HepG2 (cell line): Measurements from ENCODE around the gene SLC17A9. TPM values are rescaled to one million over a fixed set of nuclear protein-coding genes. Genes with fewer than 3 reads are reported as not detected.

Source experiments
- CBX1 ChIP-seq: IDR thresholded peaks from one replicate; pipeline ENCODE4 v1.6.1; 2016; ENCODE audit warnings: antibody characterized with exemption, low read depth
- CENPX ChIP-seq: sonication (generic); formaldehyde crosslinking; IDR thresholded peaks from 2 replicates; pipeline ENCODE4 v1.9.0; 2021; ENCODE audit warnings: mild to moderate bottlenecking, missing genetic modification reagents, moderate library complexity
- ETV5 ChIP-seq: IDR thresholded peaks from 2 replicates; pipeline ENCODE4 v1.6.1; 2018; ENCODE audit warnings: missing biosample characterization, missing genetic modification reagents, inconsistent platforms, borderline replicate concordance
- FOSL2 ChIP-seq: sonication (generic); formaldehyde crosslinking; IDR thresholded peaks from 2 replicates; pipeline ENCODE4 v1.4.0; 2020; ENCODE audit warnings: missing genetic modification reagents
- FOXA3 ChIP-seq: IDR thresholded peaks from 2 replicates; pipeline ENCODE4 v1.6.1; 2016; ENCODE audit warnings: missing genetic modification reagents, missing compliant biosample characterization
- GLI4 ChIP-seq: sonication (generic); formaldehyde crosslinking; IDR thresholded peaks from 2 replicates; pipeline ENCODE4 v1.5.1; 2020; ENCODE audit warnings: missing genetic modification reagents, mild to moderate bottlenecking, moderate library complexity, borderline replicate concordance
- GTF2F1 ChIP-seq: fragments of 150-350 bp; IDR thresholded peaks from 2 replicates; pipeline ENCODE4 v1.6.1; 2014; ENCODE audit warnings: low read length
- MIER3 ChIP-seq: IDR thresholded peaks from 2 replicates; pipeline ENCODE4 v1.6.1; 2016; ENCODE audit warnings: missing compliant biosample characterization, borderline replicate concordance
- NFE2L2 ChIP-seq: fragments of 150-350 bp; IDR thresholded peaks from 2 replicates; pipeline ENCODE4 v1.6.1; 2014; ENCODE audit warnings: low read length
- SKI ChIP-seq: fragments of 450-650 bp; IDR thresholded peaks from one replicate; pipeline ENCODE4 v1.6.1; 2018; ENCODE audit warnings: mild to moderate bottlenecking; ENCODE audit not compliant: partially characterized antibody
- ZKSCAN8 ChIP-seq: IDR thresholded peaks from 2 replicates; pipeline ENCODE4 v1.6.1; 2016; ENCODE audit warnings: borderline replicate concordance, missing genetic modification reagents, missing compliant biosample characterization
- ZMYM2 ChIP-seq: sonication (generic); formaldehyde crosslinking; IDR thresholded peaks from 2 replicates; pipeline ENCODE4 v1.8.0; 2022; ENCODE audit warnings: mild to moderate bottlenecking, missing genetic modification reagents
- ZNF10 ChIP-seq: sonication (generic); formaldehyde crosslinking; IDR thresholded peaks from 2 replicates; pipeline ENCODE4 v1.4.0; 2020; ENCODE audit warnings: mild to moderate bottlenecking, low read depth, missing genetic modification reagents, borderline replicate concordance
- ZNF235 ChIP-seq: sonication (generic); formaldehyde crosslinking; IDR thresholded peaks from 2 replicates; pipeline ENCODE4 v1.8.1; 2023; ENCODE audit warnings: mild to moderate bottlenecking, missing genetic modification reagents, borderline replicate concordance
- ZNF24 ChIP-seq: fragments of 450-650 bp; IDR thresholded peaks from 2 replicates; pipeline ENCODE4 v1.6.1; 2017; ENCODE audit warnings: antibody characterized with exemption, mild to moderate bottlenecking
- ZNF343 ChIP-seq: sonication (generic); formaldehyde crosslinking; IDR thresholded peaks from 2 replicates; pipeline ENCODE4 v1.4.0; 2020; ENCODE audit warnings: mild to moderate bottlenecking, missing genetic modification reagents
- ZNF510 ChIP-seq: sonication (generic); formaldehyde crosslinking; IDR thresholded peaks from 2 replicates; pipeline ENCODE4 v1.4.0; 2020; ENCODE audit warnings: low read depth, mild to moderate bottlenecking, missing genetic modification reagents
- ZNF558 ChIP-seq: sonication (generic); formaldehyde crosslinking; IDR thresholded peaks from 2 replicates; pipeline ENCODE4 v1.9.0; 2022; ENCODE audit warnings: mild to moderate bottlenecking, missing genetic modification reagents, borderline replicate concordance
- ZNF761 ChIP-seq: sonication (generic); formaldehyde crosslinking; conservative IDR thresholded peaks from 2 replicates; pipeline ENCODE4 v1.4.0; 2020; ENCODE audit warnings: mild to moderate bottlenecking, missing genetic modification reagents
- ZNF850 ChIP-seq: sonication (generic); formaldehyde crosslinking; conservative IDR thresholded peaks from 2 replicates; pipeline ENCODE4 v1.9.0; 2021; ENCODE audit warnings: mild to moderate bottlenecking, missing genetic modification reagents
- ZNF879 ChIP-seq: sonication (generic); formaldehyde crosslinking; IDR thresholded peaks from 2 replicates; pipeline ENCODE4 v1.8.1; 2023; ENCODE audit warnings: missing genetic modification reagents
- ZSCAN31 ChIP-seq: sonication (generic); formaldehyde crosslinking; IDR thresholded peaks from 2 replicates; pipeline ENCODE4 v1.5.0; 2020; ENCODE audit warnings: low read depth, mild to moderate bottlenecking, missing genetic modification reagents
- polyA plus RNA-seq, 8 experiments: library from polyadenylated mRNA; depleted of rRNA in 3 of 8; stranded (reverse) in 7 of 8; unstranded in 1 of 8; fragments of >200 nt; fragmentation: Illumina TruSeq in 4 of 8; extraction: Trizol in 4 of 8; gene quantifications; 2 replicates each; pipeline versions ENCODE4 v1.2.1 to v1.2.3, GENCODE V29; 2011 to 2016; ENCODE audit warnings: low read depth in 4 of 8, missing spikeins in 1 of 8, mixed read lengths in 1 of 8; ENCODE audit not compliant: insufficient read depth in 1 of 8
- total RNA-seq, 5 experiments: library from RNA; depleted of rRNA; stranded (reverse); fragments of >200 nt; fragmentation: Illumina TruSeq; extraction: Trizol; gene quantifications; 2 replicates each; pipeline ENCODE4 v1.2.3, GENCODE V29; 2016; ENCODE audit warnings: low read depth in 1 of 5
- TF ChIP-seq, protein P1 (sequence below): sonication (generic); formaldehyde crosslinking; IDR thresholded peaks from 2 replicates; pipeline ENCODE4 v1.5.0; 2020; ENCODE audit warnings: mild to moderate bottlenecking, missing genetic modification reagents
- TF ChIP-seq, protein P2 (sequence below): sonication (generic); formaldehyde crosslinking; IDR thresholded peaks from 2 replicates; pipeline ENCODE4 v1.5.0; 2020; ENCODE audit warnings: missing genetic modification reagents
- TF ChIP-seq, protein P3 (sequence below): sonication (generic); formaldehyde crosslinking; IDR thresholded peaks from 2 replicates; pipeline ENCODE4 v1.4.0; 2020; ENCODE audit warnings: mild to moderate bottlenecking, missing genetic modification reagents, borderline replicate concordance
- TF ChIP-seq, protein P4 (sequence below): sonication (generic); formaldehyde crosslinking; IDR thresholded peaks from 2 replicates; pipeline ENCODE4 v1.4.0; 2020; ENCODE audit warnings: mild to moderate bottlenecking, missing genetic modification reagents

The SLC17A9 gene
- total and polyA plus RNA-seq, 2 of the 13 experiments (the other 11 are each of a cell fraction or from before 2014, with no cell fraction given), result 110 to 191 TPM

DNA sequence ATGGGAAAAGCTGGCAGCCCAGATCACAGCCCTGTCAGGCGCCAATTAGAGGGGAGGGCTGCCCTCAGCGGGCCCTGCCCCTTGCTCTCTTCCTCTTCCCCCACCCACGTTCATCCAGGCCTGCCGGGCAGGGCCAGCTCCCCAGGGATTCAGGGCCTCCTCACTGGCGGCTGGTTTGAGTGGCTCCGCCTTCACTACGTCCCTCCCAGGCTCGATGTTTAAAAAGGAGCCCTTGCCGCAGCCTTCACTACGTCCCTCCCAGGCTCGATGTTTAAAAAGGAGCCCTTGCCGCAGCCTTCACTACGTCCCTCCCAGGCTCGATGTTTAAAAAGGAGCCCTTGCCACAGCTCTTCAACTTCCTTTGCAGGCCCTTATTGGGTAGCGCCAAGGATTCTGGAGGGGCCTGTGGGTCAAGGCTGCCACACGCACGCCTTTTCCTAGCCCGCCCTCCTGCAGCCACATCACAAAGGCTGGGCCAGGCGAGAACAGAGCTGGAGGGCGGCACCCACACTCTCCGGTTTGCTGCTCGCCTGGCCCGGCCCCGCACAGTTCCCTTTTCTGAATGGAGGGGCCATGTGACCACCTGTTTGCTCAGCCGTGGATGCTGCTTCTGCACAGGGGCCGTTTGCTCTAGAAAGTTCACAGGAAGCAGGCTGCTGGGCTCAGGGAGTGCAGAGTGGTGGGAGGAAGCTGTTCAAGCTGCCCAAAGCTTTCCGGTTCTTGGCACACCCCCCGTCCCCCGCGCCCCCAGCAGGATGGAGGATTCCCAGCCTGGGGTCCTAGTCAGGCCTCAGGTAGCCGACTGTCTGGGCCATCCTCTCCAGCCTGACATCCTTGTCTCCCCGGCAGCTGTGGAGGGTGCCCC lies 1.6 kb downstream of the SLC17A9 start (continued):
- peak; percentile 51; the same call in 1 of the 2 replicates for TF ChIP-seq FOSL2
- peak; percentile 41 for TF ChIP-seq ZKSCAN8 (CRISPR knock-in tag)
- peak; percentile 89 for TF ChIP-seq FOXA3 (CRISPR knock-in tag)
- peak; percentile 98 for TF ChIP-seq ZSCAN31 (CRISPR knock-in tag)
- TF ChIP-seq ZNF10, result no peak
- peak; percentile 96; the same call in 1 of the 2 replicates for TF ChIP-seq ZNF879 (CRISPR knock-in tag)
- TF ChIP-seq, protein P1, sequence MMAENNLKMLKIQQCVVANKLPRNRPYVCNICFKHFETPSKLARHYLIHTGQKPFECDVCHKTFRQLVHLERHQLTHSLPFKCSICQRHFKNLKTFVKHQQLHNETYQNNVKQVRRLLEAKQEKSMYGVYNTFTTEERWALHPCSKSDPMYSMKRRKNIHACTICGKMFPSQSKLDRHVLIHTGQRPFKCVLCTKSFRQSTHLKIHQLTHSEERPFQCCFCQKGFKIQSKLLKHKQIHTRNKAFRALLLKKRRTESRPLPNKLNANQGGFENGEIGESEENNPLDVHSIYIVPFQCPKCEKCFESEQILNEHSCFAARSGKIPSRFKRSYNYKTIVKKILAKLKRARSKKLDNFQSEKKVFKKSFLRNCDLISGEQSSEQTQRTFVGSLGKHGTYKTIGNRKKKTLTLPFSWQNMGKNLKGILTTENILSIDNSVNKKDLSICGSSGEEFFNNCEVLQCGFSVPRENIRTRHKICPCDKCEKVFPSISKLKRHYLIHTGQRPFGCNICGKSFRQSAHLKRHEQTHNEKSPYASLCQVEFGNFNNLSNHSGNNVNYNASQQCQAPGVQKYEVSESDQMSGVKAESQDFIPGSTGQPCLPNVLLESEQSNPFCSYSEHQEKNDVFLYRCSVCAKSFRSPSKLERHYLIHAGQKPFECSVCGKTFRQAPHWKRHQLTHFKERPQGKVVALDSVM, result no peak
- TF ChIP-seq, protein P2, sequence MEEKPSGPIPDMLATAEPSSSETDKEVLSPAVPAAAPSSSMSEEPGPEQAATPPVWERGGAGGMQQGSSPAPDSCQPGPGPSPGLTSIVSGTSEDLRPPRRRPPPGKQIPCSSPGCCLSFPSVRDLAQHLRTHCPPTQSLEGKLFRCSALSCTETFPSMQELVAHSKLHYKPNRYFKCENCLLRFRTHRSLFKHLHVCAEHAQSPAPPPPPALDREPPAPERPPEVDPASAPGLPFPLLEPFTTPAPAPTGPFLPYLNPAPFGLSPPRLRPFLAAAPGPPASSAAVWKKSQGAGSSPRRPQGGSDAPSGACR (CRISPR knock-in tag), result peak; percentile 7; the same call in 1 of the 2 replicates
- TF ChIP-seq, protein P3, sequence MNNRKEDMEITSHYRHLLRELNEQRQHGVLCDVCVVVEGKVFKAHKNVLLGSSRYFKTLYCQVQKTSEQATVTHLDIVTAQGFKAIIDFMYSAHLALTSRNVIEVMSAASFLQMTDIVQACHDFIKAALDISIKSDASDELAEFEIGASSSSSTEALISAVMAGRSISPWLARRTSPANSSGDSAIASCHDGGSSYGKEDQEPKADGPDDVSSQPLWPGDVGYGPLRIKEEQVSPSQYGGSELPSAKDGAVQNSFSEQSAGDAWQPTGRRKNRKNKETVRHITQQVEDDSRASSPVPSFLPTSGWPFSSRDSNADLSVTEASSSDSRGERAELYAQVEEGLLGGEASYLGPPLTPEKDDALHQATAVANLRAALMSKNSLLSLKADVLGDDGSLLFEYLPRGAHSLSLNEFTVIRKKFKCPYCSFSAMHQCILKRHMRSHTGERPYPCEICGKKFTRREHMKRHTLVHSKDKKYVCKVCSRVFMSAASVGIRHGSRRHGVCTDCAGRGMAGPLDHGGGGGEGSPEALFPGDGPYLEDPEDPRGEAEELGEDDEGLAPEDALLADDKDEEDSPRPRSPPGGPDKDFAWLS (CRISPR knock-in tag), result peak; percentile 6; the same call in 1 of the 2 replicates
- TF ChIP-seq ZNF761 (CRISPR knock-in tag), result peak; percentile 79; the same call in 1 of the 2 replicates
- TF ChIP-seq GLI4 (CRISPR knock-in tag), result peak; percentile 79
- TF ChIP-seq ETV5, result peak; percentile 86
- TF ChIP-seq ZNF850, result peak; percentile 92; the same call in 1 of the 2 replicates
- no peak for TF ChIP-seq NFE2L2
- no peak; the same call in none of the 2 replicates for TF ChIP-seq GTF2F1
- TF ChIP-seq ZNF235 (CRISPR knock-in tag), result 0 out of 2 replicates have a peak, but pooled peaks have one; percentile 6
- peak; percentile 99 for TF ChIP-seq ZNF510 (CRISPR knock-in tag)
- TF ChIP-seq, protein P4, sequence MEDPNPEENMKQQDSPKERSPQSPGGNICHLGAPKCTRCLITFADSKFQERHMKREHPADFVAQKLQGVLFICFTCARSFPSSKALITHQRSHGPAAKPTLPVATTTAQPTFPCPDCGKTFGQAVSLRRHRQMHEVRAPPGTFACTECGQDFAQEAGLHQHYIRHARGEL (CRISPR knock-in tag), result no peak
- TF ChIP-seq CENPX (CRISPR knock-in tag), result no peak
- TF ChIP-seq ZNF558 (CRISPR knock-in tag), result peak; percentile 98; the same call in 1 of the 2 replicates
- TF ChIP-seq SKI, result peak; percentile 12
- TF ChIP-seq MIER3 (CRISPR knock-in tag), result peak; percentile 92; the same call in 1 of the 2 replicates
- peak; percentile 85 for TF ChIP-seq ZMYM2 (CRISPR knock-in tag)
- peak; percentile 42; the same call in 1 of the 2 replicates for TF ChIP-seq ZNF343
- TF ChIP-seq CBX1, result peak; percentile 97
- no peak for TF ChIP-seq ZNF24
